ENCODE data around the gene CTIF.

GRCh38 chr18:48599391-48599790 is 60.6 kb downstream of the CTIF start:
- TF ChIP-seq CTCF (conservative IDR thresholded peaks at IDR 0.05; ENCODE audit: low read length) (no peak), EZH2phosphoT487 (IDR thresholded peaks at IDR 0.05; ENCODE audit: borderline replicate concordance, low read depth, low read length) (no peak)

Measured in OCI-LY7 (cell line).